NCI-H524 treated with DMSO at 0.1 percent for 48 hours (cell line): ENCODE data around the gene GPANK1.

Experiments used
- DNase-seq: peaks from one replicate; lab custom pipeline; 2025; lab: John Stamatoyannopoulos, UW

Gene GPANK1

DNA sequence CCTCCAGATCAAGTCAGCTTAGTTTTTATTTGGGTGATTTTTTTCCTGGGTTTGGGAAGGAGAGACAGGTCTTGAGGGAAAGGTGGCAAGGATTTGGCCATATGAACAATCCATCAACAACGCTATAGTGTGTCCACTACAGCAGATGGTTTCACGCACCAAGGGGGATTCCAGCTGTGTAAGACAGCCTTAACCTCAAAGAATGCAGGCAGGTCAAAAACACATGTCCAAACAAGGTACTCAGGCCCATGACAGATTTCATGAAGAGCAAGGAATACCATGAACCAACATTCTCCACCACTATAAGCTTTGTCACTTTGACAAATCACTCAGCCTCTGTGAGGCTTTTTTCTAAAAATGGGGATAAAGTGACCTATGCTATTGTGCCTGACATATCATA lies 47.8 kb downstream of the GPANK1 start:
- DNase-seq = no peak

DNA sequence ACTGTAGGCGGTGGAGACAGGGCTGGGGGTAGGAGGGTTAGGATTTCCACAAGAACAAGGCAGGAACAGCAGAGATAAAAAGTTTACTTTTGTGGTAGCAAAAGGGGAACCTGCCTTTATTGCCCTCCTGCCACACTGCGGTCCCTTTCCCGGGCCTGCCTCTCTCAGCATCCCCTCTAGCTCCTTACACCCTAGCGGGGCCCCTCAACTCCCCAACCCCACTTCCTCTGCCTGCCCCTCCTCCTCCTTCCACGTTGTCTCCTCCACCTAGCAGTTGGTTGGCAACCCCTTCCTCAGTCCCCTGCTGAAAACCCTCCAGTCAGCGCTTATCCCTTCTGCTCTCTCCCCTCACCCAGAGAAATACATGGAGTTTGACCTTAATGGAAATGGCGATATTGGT lies 49.0 kb downstream of the GPANK1 start:
- DNase-seq = no peak

DNA sequence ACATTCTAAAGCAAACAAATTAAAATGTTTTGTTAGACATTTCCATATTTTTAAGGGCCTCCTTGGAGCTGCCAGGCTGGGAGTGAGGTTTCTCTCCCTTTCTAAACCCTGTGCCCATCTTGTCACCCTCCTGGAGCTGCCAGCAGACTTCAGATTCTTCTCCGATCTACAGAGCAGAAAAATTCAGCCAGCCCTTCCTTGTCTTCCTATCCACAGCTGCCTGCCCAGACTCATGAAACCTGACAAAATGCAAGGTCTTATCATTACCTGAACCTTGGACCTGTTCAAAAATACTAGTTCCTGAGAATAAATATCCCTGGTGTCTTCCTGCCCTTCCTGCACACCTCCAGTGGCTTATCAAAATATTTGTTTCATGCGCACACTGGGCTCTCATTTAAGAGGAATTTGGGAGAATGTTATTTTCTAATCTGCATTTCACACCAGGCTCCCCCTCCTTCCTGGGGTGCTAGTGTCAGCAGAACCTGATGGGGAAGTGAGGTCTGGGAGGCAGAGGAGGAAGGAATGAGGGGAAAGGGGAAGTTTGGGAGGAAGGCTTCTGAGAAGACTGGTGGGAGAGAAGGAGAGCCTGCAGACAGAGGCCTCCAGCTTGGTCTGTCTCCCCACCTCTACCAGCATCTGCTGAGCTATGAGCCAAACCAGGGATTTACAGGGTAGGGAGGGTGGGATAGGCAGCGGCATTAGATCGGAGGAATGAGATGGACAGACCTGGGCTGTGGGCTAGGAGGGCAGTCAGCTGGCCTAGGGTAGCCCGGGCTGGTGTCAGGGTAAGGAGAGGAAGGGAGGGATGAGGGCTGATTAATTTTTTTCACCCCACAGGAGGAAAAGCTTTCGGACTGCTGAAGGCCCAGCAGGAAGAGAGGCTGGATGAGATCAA lies 49.9 kb downstream of the GPANK1 start, which contains the start of gene AIF1:
Gene AIF1, plus strand, starts transcription at position 551 of the 895 bp plus-strand sequence. Its CDS starts 96 bp downstream, at position 647.
- no peak for DNase-seq

DNA sequence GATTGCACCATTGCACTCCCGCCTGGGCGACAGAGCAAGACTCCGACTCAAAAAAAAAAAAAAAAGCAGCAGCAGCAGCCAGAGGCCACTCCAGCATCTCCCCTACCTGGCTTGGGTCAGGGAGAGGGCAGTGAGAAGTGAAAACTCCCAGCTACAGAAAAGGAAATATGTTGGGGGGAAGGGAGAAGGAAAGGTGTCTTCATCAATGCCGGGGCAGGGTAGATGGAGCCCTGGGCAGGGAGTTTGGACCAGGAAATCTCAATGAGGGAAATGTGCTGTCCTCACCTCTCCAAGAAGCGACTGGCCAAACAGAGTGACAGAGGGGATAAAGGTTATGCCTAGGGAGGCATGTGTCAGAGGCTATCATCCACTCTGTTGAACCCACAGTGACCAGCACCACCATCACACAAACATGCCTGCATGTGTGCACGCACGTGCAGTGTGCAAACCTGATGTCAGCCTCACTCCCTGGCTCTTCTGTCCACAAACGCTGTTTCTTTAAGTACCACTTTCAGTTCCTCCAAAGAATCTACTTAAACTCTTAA lies 50.6 kb downstream of the GPANK1 start:
- no peak for DNase-seq
